OCI-LY7 (cell line): ENCODE data around the gene CORO2A. TPM values are rescaled to one million over a fixed set of nuclear protein-coding genes. Genes with fewer than 3 reads are reported as not detected.

Source experiments
- BruUV-seq: library from RNA; stranded (reverse); fragments of 400-500 nt; replicated peaks from 2 replicates; lab custom pipeline; 2021; lab: Mats Ljungman, UMichigan
- CTCF ChIA-PET: fragments of 300-600 bp; sonication (Branson Sonifier 250); formaldehyde crosslinking; loops from one replicate; lab custom pipeline; 2022; ENCODE audit warnings: antibody characterized with exemption; ENCODE audit not compliant: unreplicated experiment; lab: Charles Lee
- POLR2A ChIA-PET: fragments of 300-600 bp; sonication (Branson Sonifier 250); formaldehyde crosslinking; loops from one replicate; lab custom pipeline; 2022; ENCODE audit warnings: antibody characterized with exemption; lab: Charles Lee
- DNase-seq: peaks from one replicate; pipeline ENCODE4 v3.0.0-alpha.2; 2015; ENCODE audit warnings: low spot score
- H2AFZ ChIP-seq: fragments of 200-600 bp; sonication (generic), shearing (Covaris generic); 2 replicates; pipeline ENCODE4 v1.6.1; 2014; ENCODE audit warnings: mild to moderate bottlenecking, antibody characterized with exemption, low read length, moderate library complexity
- H3K27ac ChIP-seq: fragments of 200-600 bp; sonication (generic); 2 replicates; pipeline ENCODE4 v1.5.1; 2014; ENCODE audit warnings: mixed run types, low read depth, mild to moderate bottlenecking, moderate library complexity, low read length, inconsistent platforms; ENCODE audit not compliant: poor library complexity, severe bottlenecking
- H3K36me3 ChIP-seq: fragments of 200-600 bp; sonication (generic); 2 replicates; pipeline ENCODE4 v1.6.1; 2014; ENCODE audit warnings: mild to moderate bottlenecking, antibody characterized with exemption, low read length, moderate library complexity, mixed read lengths; ENCODE audit not compliant: insufficient read depth
- H3K4me1 ChIP-seq: fragments of 200-600 bp; sonication (generic); 2 replicates; pipeline ENCODE4 v1.5.1; 2014; ENCODE audit warnings: mild to moderate bottlenecking, low read length; ENCODE audit not compliant: insufficient read depth, poor library complexity, severe bottlenecking
- H3K4me2 ChIP-seq: fragments of 200-600 bp; sonication (generic); 2 replicates; pipeline ENCODE4 v1.6.1; 2014; ENCODE audit warnings: mild to moderate bottlenecking, low read length
- H3K4me3 ChIP-seq: fragments of 200-600 bp; sonication (generic); 2 replicates; pipeline ENCODE4 v1.5.1; 2014; ENCODE audit warnings: mild to moderate bottlenecking, low read depth, low read length; ENCODE audit not compliant: poor library complexity, severe bottlenecking
- H3K79me2 ChIP-seq: fragments of 200-600 bp; sonication (generic); 2 replicates; pipeline ENCODE4 v1.6.1; 2016; ENCODE audit warnings: low read depth, mild to moderate bottlenecking, low read length, moderate library complexity, mixed read lengths; ENCODE audit not compliant: insufficient read depth
- H3K9me2 ChIP-seq: fragments of 200-600 bp; sonication (generic); 2 replicates; pipeline ENCODE4 v1.6.1; 2016; ENCODE audit warnings: mild to moderate bottlenecking, low read length, mixed read lengths; ENCODE audit not compliant: insufficient read depth
- H3K9me3 ChIP-seq: fragments of 200-600 bp; sonication (generic); 2 replicates; pipeline ENCODE4 v1.6.1; 2014; ENCODE audit warnings: mild to moderate bottlenecking, mixed run types, low read length, mixed read lengths
- H4K20me1 ChIP-seq: fragments of 200-600 bp; sonication (generic); 2 replicates; pipeline ENCODE4 v1.6.1; 2014; ENCODE audit warnings: mild to moderate bottlenecking, antibody characterized with exemption, low read length, moderate library complexity, mixed read lengths; ENCODE audit not compliant: insufficient read depth
- CTCF ChIP-seq: fragments of 200-600 bp; sonication (generic); conservative IDR thresholded peaks from 2 replicates; pipeline ENCODE4 v1.5.1; 2014; ENCODE audit warnings: mild to moderate bottlenecking, antibody characterized with exemption, low read length, moderate library complexity, mixed read lengths
- EZH2phosphoT487 ChIP-seq: fragments of 200-600 bp; sonication (generic); IDR thresholded peaks from 2 replicates; pipeline ENCODE4 v1.6.1; 2018; ENCODE audit warnings: low read depth, borderline replicate concordance, mild to moderate bottlenecking, mixed run types, antibody characterized with exemption, low read length, moderate library complexity, mixed read lengths
- intact Hi-C: fragments of 100-400 bp; cut with micrococcal nuclease; formaldehyde crosslinking; loops from one replicate; pipeline ENCODE4 v1.10.0; 2022; ENCODE audit not compliant: unreplicated experiment
- total RNA-seq, 2 experiments: library from RNA; depleted of rRNA in 1 of 2; stranded (reverse); fragments of >200 nt in 1 of 2; shearing (Covaris generic) in 1 of 2; gene quantifications; 2 replicates each; pipeline ENCODE4 v1.2.3, GENCODE V29; 2014 to 2022

The CORO2A gene
- total RNA-seq, 2 experiments from 2014 or later = 1.8 to 3.9 TPM

GRCh38 chr9:98083566-98084183 is 108.8 kb downstream of the CORO2A start:
- intact Hi-C loops = no loop called here
- TF ChIP-seq EZH2phosphoT487 (no peak), CTCF (no peak)
- no peak overlapping the region for H3K4me2 ChIP-seq
- peak overlapping the region; percentile 3 for H3K27ac ChIP-seq
- no peak overlapping the region for H2AFZ ChIP-seq
- BruUV-seq = no TSS peak
- ChIA-PET CTCF (no interaction called here), POLR2A (interaction anchor here (0.7 to 1.1 kb wide), 2 partner anchors 41 to 172 kb away, joined by 3 read pairs; partner anchors contain the start of gene TBC1D2)
- no peak for DNase-seq
- H3K4me3 ChIP-seq = no peak overlapping the region
- no peaks in the 10 kb centered on the region for H3K4me1 ChIP-seq
- H3K9me3 ChIP-seq = no peaks in the 10 kb centered on the region
- peaks cover 75% of the 10 kb centered on the region for H3K36me3 ChIP-seq
- H3K79me2 ChIP-seq = no peaks in the 10 kb centered on the region
- no peaks in the 10 kb centered on the region for H3K9me2 ChIP-seq
- H4K20me1 ChIP-seq = no peaks in the 10 kb centered on the region

- ChIA-PET POLR2A (no interaction called here), CTCF (no interaction called here)
- Histone ChIP-seq H3K4me1 (no peaks in the 10 kb centered on the region), H3K9me3 (no peaks in the 10 kb centered on the region), H3K9me2 (no peaks in the 10 kb centered on the region), H3K4me2 (no peak overlapping the region), H3K4me3 (no peak overlapping the region), H3K36me3 (peaks cover 77% of the 10 kb centered on the region), H4K20me1 (no peaks in the 10 kb centered on the region), H3K79me2 (no peaks in the 10 kb centered on the region), H3K27ac (peak overlapping the region; percentile 3), H2AFZ (no peak overlapping the region)
- DNase-seq = no peak
- TF ChIP-seq EZH2phosphoT487 (no peak), CTCF (no peak)
- intact Hi-C loops = no loop called here
- BruUV-seq = no TSS peak
Observed at GRCh38 chr9:98083061-98083501, 109.4 kb downstream of the CORO2A start.
